MCF 10A (cell line): Measurements from ENCODE around the gene PRAMEF17. TPM values are rescaled to one million over a fixed set of nuclear protein-coding genes. Genes with fewer than 3 reads are reported as not detected.
"Not testable (repeated sequence)": the region's sequence is repeated elsewhere in the genome, so short reads cannot be mapped to it uniquely, and the experiment has no call there.

Source experiments
- BruUV-seq: library from RNA; stranded (reverse); fragments of 400-500 nt; replicated peaks from 2 replicates; lab custom pipeline; 2021; lab: Mats Ljungman, UMichigan
- CTCF ChIA-PET: fragments of 300-600 bp; sonication (Branson Sonifier 250); formaldehyde crosslinking; extraction: SDS; loops from one replicate; lab custom pipeline; 2021; ENCODE audit warnings: antibody characterized with exemption, inconsistent platforms; lab: Yijun Ruan, JAX
- POLR2A ChIA-PET: fragments of 300-600, 350-650 bp; sonication (Branson Sonifier 250); formaldehyde crosslinking; extraction: SDS; loops from one replicate; lab custom pipeline; 2020; ENCODE audit warnings: antibody characterized with exemption, inconsistent platforms; lab: Yijun Ruan, JAX
- DNase-seq: peaks from one replicate; pipeline ENCODE4 v3.0.0-alpha.2; 2018; ENCODE audit not compliant: unreplicated experiment
- H3K27ac Mint-ChIP-seq: one replicate; pipeline ENCODE4 v1.8.0; 2022; ENCODE audit warnings: mild to moderate bottlenecking, low read depth, mixed read lengths; ENCODE audit not compliant: unreplicated experiment
- H3K27me3 Mint-ChIP-seq: one replicate; pipeline ENCODE4 v1.8.0; 2022; ENCODE audit warnings: mixed read lengths; ENCODE audit not compliant: insufficient read depth, unreplicated experiment
- H3K36me3 Mint-ChIP-seq: one replicate; pipeline ENCODE4 v1.8.0; 2022; ENCODE audit warnings: mild to moderate bottlenecking, moderate library complexity, mixed read lengths; ENCODE audit not compliant: insufficient read depth, unreplicated experiment
- H3K4me1 Mint-ChIP-seq: one replicate; pipeline ENCODE4 v1.8.0; 2022; ENCODE audit warnings: mixed read lengths; ENCODE audit not compliant: insufficient read depth, unreplicated experiment
- H3K4me3 Mint-ChIP-seq: one replicate; pipeline ENCODE4 v1.8.0; 2022; ENCODE audit warnings: mild to moderate bottlenecking, moderate library complexity, mixed read lengths; ENCODE audit not compliant: unreplicated experiment
- H3K9me3 Mint-ChIP-seq: one replicate; pipeline ENCODE4 v1.8.0; 2022; ENCODE audit warnings: mixed read lengths; ENCODE audit not compliant: unreplicated experiment
- CTCF ChIP-seq: fragments of 200-600 bp; IDR thresholded peaks from one replicate; pipeline ENCODE4 v1.8.0; 2022; ENCODE audit warnings: antibody characterized with exemption, mild to moderate bottlenecking; ENCODE audit not compliant: unreplicated experiment
- intact Hi-C: fragments of 100-400 bp; cut with micrococcal nuclease; formaldehyde crosslinking; loops from 2 replicates; pipeline ENCODE4 v1.14.1; 2022
- total RNA-seq: library from RNA; stranded (reverse); gene quantifications from 2 replicates; pipeline ENCODE4 v1.2.3, GENCODE V29; 2022

The PRAMEF17 gene
- total RNA-seq, 1 experiment from 2014 or later = not detected

DNA sequence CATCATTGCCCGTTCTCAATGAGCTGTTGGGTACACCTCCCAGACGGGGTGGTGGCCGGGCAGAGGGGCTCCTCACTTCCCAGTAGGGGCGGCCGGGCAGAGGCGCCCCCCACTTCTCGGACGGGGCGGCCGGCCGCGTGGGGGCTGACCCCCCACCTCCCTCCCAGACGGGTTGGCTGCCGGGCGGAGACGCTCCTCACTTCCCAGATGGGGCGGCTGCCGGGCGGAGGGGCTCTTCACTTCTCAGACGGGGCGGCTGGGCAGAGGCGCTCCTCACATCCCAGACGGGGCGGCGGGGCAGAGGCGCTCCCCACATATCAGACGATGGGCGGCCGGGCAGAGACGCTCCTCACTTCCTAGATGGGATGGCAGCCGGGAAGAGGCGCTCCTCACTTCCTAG lies 5.3 kb downstream of the PRAMEF17 start:
- CTCF ChIA-PET, H3K36me3 Mint-ChIP-seq, H3K4me3 Mint-ChIP-seq, intact Hi-C loops, H3K27ac Mint-ChIP-seq, DNase-seq, H3K4me1 Mint-ChIP-seq, BruUV-seq, H3K9me3 Mint-ChIP-seq: not testable (repeated sequence)
- POLR2A ChIA-PET = interaction anchor here (0.6 kb wide), 1 partner anchor 20 kb away, joined by 3 read pairs; no protein-coding TSS in a partner anchor
- H3K27me3 Mint-ChIP-seq = peaks cover 26% of the 10 kb centered on the region

DNA sequence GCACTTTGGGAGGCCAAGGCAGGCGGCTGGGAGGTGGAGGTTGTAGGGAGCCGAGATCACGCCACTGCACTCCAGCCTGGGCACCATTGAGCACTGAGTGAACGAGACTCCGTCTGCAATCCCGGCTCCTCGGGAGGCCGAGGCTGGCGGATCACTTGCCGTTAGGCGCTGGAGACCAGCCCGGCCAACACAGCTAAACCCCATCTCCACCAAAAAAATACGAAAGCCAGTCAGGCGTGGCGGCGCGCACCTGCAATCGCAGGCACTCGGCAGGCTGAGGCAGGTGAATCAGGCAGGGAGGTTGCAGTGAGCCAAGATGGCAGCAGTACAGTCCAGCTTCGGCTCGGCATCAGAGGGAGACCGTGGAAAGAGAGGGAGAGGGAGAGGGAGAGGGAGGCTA lies 5.9 kb downstream of the PRAMEF17 start:
- BruUV-seq, DNase-seq, H3K4me1 Mint-ChIP-seq, H3K9me3 Mint-ChIP-seq, H3K4me3 Mint-ChIP-seq, H3K27ac Mint-ChIP-seq, intact Hi-C loops, H3K36me3 Mint-ChIP-seq: not testable (repeated sequence)
- H3K27me3 Mint-ChIP-seq = peaks cover 20% of the 10 kb centered on the region
- ChIA-PET CTCF (interaction anchor here (0.7 kb wide), 1 partner anchor 425 kb away, joined by 4 read pairs; no protein-coding TSS in a partner anchor), POLR2A (interaction anchor here (0.6 kb wide), 1 partner anchor 20 kb away, joined by 3 read pairs; no protein-coding TSS in a partner anchor)

- DNase-seq = no peak
- no peaks in the 10 kb centered on the region for H3K4me1 Mint-ChIP-seq
- ChIA-PET POLR2A (no interaction called here), CTCF (no interaction called here)
- H3K36me3 Mint-ChIP-seq = no peaks in the 10 kb centered on the region
- no peak overlapping the region for H3K27ac Mint-ChIP-seq
- intact Hi-C loops = no loop called here
- no TSS peak for BruUV-seq
- TF ChIP-seq CTCF = no peak
- H3K4me3 Mint-ChIP-seq = no peak overlapping the region
- no peaks in the 10 kb centered on the region for H3K27me3 Mint-ChIP-seq
- H3K9me3 Mint-ChIP-seq = no peaks in the 10 kb centered on the region
Observed at GRCh38 chr1:13407811-13408210, 18.4 kb downstream of the PRAMEF17 start.

DNA sequence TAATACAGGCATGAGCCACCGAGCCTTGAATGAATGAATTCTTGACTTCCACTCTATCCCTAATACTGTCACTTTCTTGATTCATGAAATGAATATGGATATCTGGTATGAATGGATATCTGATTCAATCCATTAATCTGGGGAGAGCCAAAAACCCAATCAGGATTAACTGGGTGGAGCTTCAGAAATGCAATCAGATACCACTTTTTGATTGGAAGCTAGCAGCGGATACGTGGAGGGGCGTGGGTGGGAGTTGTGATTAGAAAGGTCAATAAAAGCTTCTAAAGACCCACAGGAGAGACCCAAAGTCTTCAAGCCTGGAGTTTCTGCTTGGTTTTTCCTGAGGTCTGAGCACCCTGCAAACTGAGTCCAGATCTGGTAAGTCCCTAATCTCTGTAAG lies 20.7 kb downstream of the PRAMEF17 start, which contains the start of gene PRAMEF20:
Gene PRAMEF20, plus strand, starts transcription at position 301 of the 400 bp plus-strand sequence. CDS start 5,905 bp downstream, outside the sequence.
- DNase-seq, H3K36me3 Mint-ChIP-seq, H3K4me3 Mint-ChIP-seq, H3K4me1 Mint-ChIP-seq, BruUV-seq, H3K27ac Mint-ChIP-seq, intact Hi-C loops, H3K9me3 Mint-ChIP-seq, H3K27me3 Mint-ChIP-seq: not testable (repeated sequence)
- CTCF ChIA-PET = interaction anchor here (0.6 kb wide), 1 partner anchor 291 kb away, joined by 3 read pairs; no protein-coding TSS in a partner anchor
- POLR2A ChIA-PET = interaction anchor here (0.8 kb wide), 1 partner anchor 10 kb away, joined by 3 read pairs; no protein-coding TSS in a partner anchor

- no peaks in the 10 kb centered on the region for H3K27me3 Mint-ChIP-seq
- H3K4me3 Mint-ChIP-seq = no peak overlapping the region
- H3K4me1 Mint-ChIP-seq = no peaks in the 10 kb centered on the region
- no peak overlapping the region for H3K27ac Mint-ChIP-seq
- ChIA-PET CTCF (no interaction called here), POLR2A (no interaction called here)
- BruUV-seq = no TSS peak
- no peaks in the 10 kb centered on the region for H3K36me3 Mint-ChIP-seq
- no peak for TF ChIP-seq CTCF
- H3K9me3 Mint-ChIP-seq = no peaks in the 10 kb centered on the region
- intact Hi-C loops = no loop called here
- no peak for DNase-seq
Observed at GRCh38 chr1:13430495-13430894, 41.1 kb downstream of the PRAMEF17 start.
